Epithelial cell of prostate (primary cell): ENCODE measurements around the gene C12orf42.

Experiments used
- DNase-seq: peaks from one replicate; pipeline ENCODE4 v3.0.0-alpha.2; 2011; ENCODE audit warnings: low read depth, low spot score
- H3K27ac ChIP-seq: fragments of 450-650 bp; 2 replicates; pipeline ENCODE4 v1.5.1; 2017; ENCODE audit warnings: mild to moderate bottlenecking

The C12orf42 gene

GRCh38 chr12:103354403-103354802, 141.4 kb downstream of the C12orf42 start:
- no peak for DNase-seq
- H3K27ac ChIP-seq = no peak overlapping the region

GRCh38 chr12:103353913-103354312, 141.9 kb downstream of the C12orf42 start:
- no peak for DNase-seq

GRCh38 chr12:103350116-103350515, 145.7 kb downstream of the C12orf42 start:
- DNase-seq = no peak

More at GRCh38 chr12:103353913-103354312, 141.9 kb downstream of the C12orf42 start:
- no peak overlapping the region for H3K27ac ChIP-seq

GRCh38 chr12:103348935-103349334, 146.8 kb downstream of the C12orf42 start:
- no peak overlapping the region for H3K27ac ChIP-seq
- no peak for DNase-seq

More at GRCh38 chr12:103350116-103350515, 145.7 kb downstream of the C12orf42 start:
- no peak overlapping the region for H3K27ac ChIP-seq

GRCh38 chr12:103336940-103337339, 158.8 kb downstream of the C12orf42 start:
- no peak overlapping the region for H3K27ac ChIP-seq
- no peak for DNase-seq

- no peak overlapping the region for H3K27ac ChIP-seq
- DNase-seq = no peak
These were observed 161.3 kb downstream of the C12orf42 start for GRCh38 chr12:103334466-103334865.

- H3K27ac ChIP-seq = no peak overlapping the region
- no peak for DNase-seq
These were observed 162.1 kb downstream of the C12orf42 start for GRCh38 chr12:103333676-103334075.

- no peak for DNase-seq
- no peak overlapping the region for H3K27ac ChIP-seq
These were observed 164.1 kb downstream of the C12orf42 start for GRCh38 chr12:103331643-103332042.

- no peak for DNase-seq
- no peak overlapping the region for H3K27ac ChIP-seq
These were observed 165.1 kb downstream of the C12orf42 start for GRCh38 chr12:103330672-103331071.

- DNase-seq = no peak
- no peak overlapping the region for H3K27ac ChIP-seq
These were observed 168.1 kb downstream of the C12orf42 start for GRCh38 chr12:103327676-103328075.

GRCh38 chr12:103326190-103326589, 169.6 kb downstream of the C12orf42 start:
- H3K27ac ChIP-seq = no peak overlapping the region
- DNase-seq = no peak

- DNase-seq = no peak
- no peak overlapping the region for H3K27ac ChIP-seq
These were observed 177.2 kb downstream of the C12orf42 start for GRCh38 chr12:103318566-103318965.

GRCh38 chr12:103317220-103317619, 178.5 kb downstream of the C12orf42 start:
- no peak for DNase-seq
- no peak overlapping the region for H3K27ac ChIP-seq

- DNase-seq = no peak
- no peak overlapping the region for H3K27ac ChIP-seq
These were observed 181.0 kb downstream of the C12orf42 start for GRCh38 chr12:103314786-103315185.

- no peak for DNase-seq
These were observed 181.9 kb downstream of the C12orf42 start for GRCh38 chr12:103313894-103314293.

GRCh38 chr12:103312742-103313354, 182.9 kb downstream of the C12orf42 start:
- H3K27ac ChIP-seq = no peak overlapping the region
- no peak for DNase-seq

More at GRCh38 chr12:103313894-103314293, 181.9 kb downstream of the C12orf42 start:
- H3K27ac ChIP-seq = no peak overlapping the region

- no peak for DNase-seq
- H3K27ac ChIP-seq = no peak overlapping the region
These were observed 185.1 kb downstream of the C12orf42 start for GRCh38 chr12:103310546-103311270.

- no peak for DNase-seq
- H3K27ac ChIP-seq = no peak overlapping the region
These were observed 187.4 kb downstream of the C12orf42 start for GRCh38 chr12:103308396-103308795.

- DNase-seq = no peak
- H3K27ac ChIP-seq = no peak overlapping the region
These were observed 192.3 kb downstream of the C12orf42 start for GRCh38 chr12:103303484-103303883.

GRCh38 chr12:103301642-103302591, 193.9 kb downstream of the C12orf42 start:
- H3K27ac ChIP-seq = no peak overlapping the region
- no peak for DNase-seq

- H3K27ac ChIP-seq = no peak overlapping the region
- DNase-seq = no peak
These were observed 207.8 kb downstream of the C12orf42 start for GRCh38 chr12:103288016-103288415.
